Thyroid gland (tissue), 4 donors: ENCODE data around the gene KRT23.

ENCODE experiments used
- CTCF ChIP-seq, 6 experiments: fragments of 200-600 bp in 3 of 6; fragments of 450-650 bp in 3 of 6; sonication (generic) in 3 of 6; IDR thresholded peaks; one replicate each; pipeline ENCODE4 v1.5.1; 2016 to 2019; ENCODE audit warnings: antibody characterized with exemption in 6 of 6, mild to moderate bottlenecking in 2 of 6, inconsistent platforms in 1 of 6, moderate library complexity in 1 of 6
- POLR2A ChIP-seq, 2 donors: fragments of 450-650 bp; IDR thresholded peaks; one replicate each; pipeline ENCODE4 v1.6.1; 2017; ENCODE audit warnings: antibody characterized with exemption in 2 of 2, mild to moderate bottlenecking in 2 of 2, moderate library complexity in 1 of 2

DNA sequence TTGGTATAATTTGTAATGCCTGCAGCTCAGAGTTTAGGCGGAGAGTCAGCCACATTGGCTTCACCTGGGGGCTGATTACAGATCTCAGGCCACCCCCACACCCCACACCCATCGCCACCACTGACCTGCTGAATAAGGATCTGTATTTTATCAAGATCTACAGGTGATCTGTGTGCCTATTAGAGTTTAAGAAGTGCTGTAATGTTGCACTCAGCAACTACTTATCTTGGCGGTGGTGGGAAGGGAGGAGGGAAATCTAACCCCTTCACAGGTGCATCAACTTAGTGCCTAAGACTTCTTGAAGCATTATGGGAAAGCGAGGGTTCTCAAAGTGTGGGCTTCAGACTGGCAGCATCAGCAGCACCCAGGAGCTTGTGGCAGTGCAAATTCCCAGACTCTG, 34.9 kb downstream of the KRT23 start:
- TF ChIP-seq CTCF (IDR thresholded peaks at IDR 0.05) = no peak
- no peak for TF ChIP-seq POLR2A (IDR thresholded peaks at IDR 0.05)
